HG02943 (cell line): ENCODE results near the gene ZNRD2.
"Not testable (repeated sequence)": the region's sequence is repeated elsewhere in the genome, so short reads cannot be mapped to it uniquely, and the experiment has no call there.

ENCODE experiments used
- ATAC-seq: cut with Tn5 transposase; IDR thresholded peaks from one replicate; pipeline ENCODE4 v1.9.1; 2021; ENCODE audit warnings: mild to moderate bottlenecking, low read depth, moderate library complexity; ENCODE audit not compliant: unreplicated experiment

ZNRD2 gene

GRCh38 chr11:65554057-65554818, 16.0 kb upstream of the ZNRD2 start:
- no peak for ATAC-seq

- ATAC-seq, result no peak
Measured at GRCh38 chr11:65554842-65555430, 15.3 kb upstream of the ZNRD2 start.

- no peak for ATAC-seq
Measured at GRCh38 chr11:65555693-65556231, 14.5 kb upstream of the ZNRD2 start.

GRCh38 chr11:65556470-65557279, 13.6 kb upstream of the ZNRD2 start:
- no peak for ATAC-seq

- no peak for ATAC-seq
Measured at GRCh38 chr11:65557280-65558001, 12.8 kb upstream of the ZNRD2 start.

- ATAC-seq, result no peak
Measured at GRCh38 chr11:65558002-65558929, 12.0 kb upstream of the ZNRD2 start, which contains the start of gene LTBP3. Gene LTBP3 (minus strand): TSS chr11:65558359. CDS start chr11:65557959, 400 bp downstream.

GRCh38 chr11:65558930-65559509, 11.3 kb upstream of the ZNRD2 start:
- no peak for ATAC-seq

- ATAC-seq, result no peak
Measured at GRCh38 chr11:65559535-65559934, 10.7 kb upstream of the ZNRD2 start.

- ATAC-seq, result no peak
Measured at GRCh38 chr11:65559951-65560537, 10.2 kb upstream of the ZNRD2 start.

- no peak for ATAC-seq
Measured at GRCh38 chr11:65560555-65561418, 9.5 kb upstream of the ZNRD2 start.

- ATAC-seq, result no peak
Measured at GRCh38 chr11:65562020-65562419, 8.3 kb upstream of the ZNRD2 start.

- ATAC-seq, result no peak
Measured at GRCh38 chr11:65562788-65563187, 7.5 kb upstream of the ZNRD2 start.

GRCh38 chr11:65563601-65564000, 6.7 kb upstream of the ZNRD2 start:
- no peak for ATAC-seq

GRCh38 chr11:65564879-65565559, 5.3 kb upstream of the ZNRD2 start:
- not testable (repeated sequence) for ATAC-seq

- no peak for ATAC-seq
Measured at GRCh38 chr11:65565624-65566453, 4.4 kb upstream of the ZNRD2 start.
